Loucy (cell line): ENCODE results near the gene KCNJ6.

Experiments used
- H2AFZ ChIP-seq: fragments of 200-600 bp; sonication (generic); 2 replicates; pipeline ENCODE4 v1.6.0; 2016; ENCODE audit warnings: antibody characterized with exemption, mild to moderate bottlenecking, low read length, moderate library complexity
- H3F3A ChIP-seq: fragments of 200-600 bp; 2 replicates; pipeline ENCODE4 v1.6.0; 2016; ENCODE audit warnings: antibody characterized with exemption, low read depth, mild to moderate bottlenecking
- H3K27me3 ChIP-seq: fragments of 200-600 bp; sonication (generic); 2 replicates; pipeline ENCODE4 v1.6.1; 2014; ENCODE audit warnings: low read length, mild to moderate bottlenecking; ENCODE audit not compliant: insufficient read depth, poor library complexity, severe bottlenecking
- H3K36me3 ChIP-seq: fragments of 200-600 bp; sonication (generic); 2 replicates; pipeline ENCODE4 v1.6.1; 2016; ENCODE audit warnings: low read length; ENCODE audit not compliant: insufficient read depth
- H3K4me1 ChIP-seq: fragments of 200-600 bp; sonication (generic); 2 replicates; pipeline ENCODE4 v1.5.1; 2014; ENCODE audit warnings: low read length, mild to moderate bottlenecking; ENCODE audit not compliant: insufficient read depth, poor library complexity, severe bottlenecking
- H3K4me2 ChIP-seq: fragments of 200-600 bp; sonication (generic); 2 replicates; pipeline ENCODE4 v1.6.0; 2014; ENCODE audit warnings: antibody characterized with exemption, low read length, low read depth, mild to moderate bottlenecking; ENCODE audit not compliant: poor library complexity, severe bottlenecking
- H3K4me3 ChIP-seq: fragments of 200-600 bp; sonication (generic); 2 replicates; pipeline ENCODE4 v1.5.1; 2014; ENCODE audit warnings: low read length, mild to moderate bottlenecking, mixed read lengths; ENCODE audit not compliant: poor library complexity, severe bottlenecking
- H3K79me2 ChIP-seq: fragments of 200-600 bp; sonication (generic); 2 replicates; pipeline ENCODE4 v1.6.1; 2014; ENCODE audit warnings: low read length; ENCODE audit not compliant: insufficient read depth
- H3K9ac ChIP-seq: fragments of 200-600 bp; sonication (generic); 2 replicates; pipeline ENCODE4 v1.6.0; 2014; ENCODE audit warnings: mild to moderate bottlenecking, low read depth, low read length, moderate library complexity; ENCODE audit not compliant: poor library complexity, severe bottlenecking
- H3K9me2 ChIP-seq: fragments of 200-600 bp; sonication (generic); replicated peaks from 2 replicates; pipeline ENCODE4 v1.6.1; 2016; ENCODE audit warnings: low read depth, low read length, mixed read lengths
- H3K9me3 ChIP-seq: fragments of 200-600 bp; sonication (generic); 2 replicates; pipeline ENCODE4 v1.6.1; 2014; ENCODE audit warnings: mild to moderate bottlenecking, antibody characterized with exemption, low read length, low read depth; ENCODE audit not compliant: insufficient read depth
- H4K20me1 ChIP-seq: fragments of 200-600 bp; sonication (generic); 2 replicates; pipeline ENCODE4 v1.6.0; 2014; ENCODE audit warnings: antibody characterized with exemption, low read length, mild to moderate bottlenecking; ENCODE audit not compliant: insufficient read depth, poor library complexity, severe bottlenecking
- EZH2phosphoT487 ChIP-seq: fragments of 200-600 bp; IDR thresholded peaks from 2 replicates; pipeline ENCODE4 v1.6.1; 2018; ENCODE audit warnings: antibody characterized with exemption, mild to moderate bottlenecking, moderate library complexity, borderline replicate concordance
- TF ChIP-seq, protein P1 (sequence below): fragments of 200-600 bp; sonication (generic); conservative IDR thresholded peaks from 2 replicates; pipeline ENCODE4 v1.5.1; 2014; ENCODE audit warnings: mild to moderate bottlenecking, antibody characterized with exemption, low read length

Gene KCNJ6

DNA sequence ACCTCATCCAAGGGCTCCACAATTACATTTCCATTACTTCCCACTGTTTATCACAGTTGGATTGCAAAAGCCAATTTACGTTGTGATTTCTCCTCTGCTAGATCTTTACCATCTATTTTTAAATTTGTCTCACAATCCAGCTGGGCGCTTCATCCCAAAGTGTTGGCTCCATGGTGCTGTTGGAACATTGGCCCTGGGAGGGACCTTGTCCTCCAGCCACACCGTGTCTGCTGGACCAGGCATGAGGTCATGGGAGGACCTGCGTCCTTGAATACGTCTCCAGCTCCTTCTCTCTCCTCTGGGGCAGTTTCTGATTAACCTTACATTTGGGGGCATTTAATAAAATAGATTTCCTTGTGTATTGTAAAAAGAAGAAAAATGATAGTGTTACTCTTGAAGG lies 125.4 kb downstream of the KCNJ6 start:
- H3K4me2 ChIP-seq, result no peak overlapping the region
- TF ChIP-seq EZH2phosphoT487, result no peak
- TF ChIP-seq, protein P1, sequence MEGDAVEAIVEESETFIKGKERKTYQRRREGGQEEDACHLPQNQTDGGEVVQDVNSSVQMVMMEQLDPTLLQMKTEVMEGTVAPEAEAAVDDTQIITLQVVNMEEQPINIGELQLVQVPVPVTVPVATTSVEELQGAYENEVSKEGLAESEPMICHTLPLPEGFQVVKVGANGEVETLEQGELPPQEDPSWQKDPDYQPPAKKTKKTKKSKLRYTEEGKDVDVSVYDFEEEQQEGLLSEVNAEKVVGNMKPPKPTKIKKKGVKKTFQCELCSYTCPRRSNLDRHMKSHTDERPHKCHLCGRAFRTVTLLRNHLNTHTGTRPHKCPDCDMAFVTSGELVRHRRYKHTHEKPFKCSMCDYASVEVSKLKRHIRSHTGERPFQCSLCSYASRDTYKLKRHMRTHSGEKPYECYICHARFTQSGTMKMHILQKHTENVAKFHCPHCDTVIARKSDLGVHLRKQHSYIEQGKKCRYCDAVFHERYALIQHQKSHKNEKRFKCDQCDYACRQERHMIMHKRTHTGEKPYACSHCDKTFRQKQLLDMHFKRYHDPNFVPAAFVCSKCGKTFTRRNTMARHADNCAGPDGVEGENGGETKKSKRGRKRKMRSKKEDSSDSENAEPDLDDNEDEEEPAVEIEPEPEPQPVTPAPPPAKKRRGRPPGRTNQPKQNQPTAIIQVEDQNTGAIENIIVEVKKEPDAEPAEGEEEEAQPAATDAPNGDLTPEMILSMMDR, result no peak
- H3K9ac ChIP-seq, result no peak overlapping the region
- no peaks in the 10 kb centered on the region for H3F3A ChIP-seq
- no peaks in the 10 kb centered on the region for H4K20me1 ChIP-seq
- no peaks in the 10 kb centered on the region for H3K36me3 ChIP-seq
- no peaks in the 10 kb centered on the region for H3K4me1 ChIP-seq
- no peaks in the 10 kb centered on the region for H3K9me3 ChIP-seq
- no peak overlapping the region for H3K4me3 ChIP-seq
- no peaks in the 10 kb centered on the region for H3K79me2 ChIP-seq
- H3K9me2 ChIP-seq, result 0 out of 2 replicates have a peak, but pooled peaks cover 8% of the 10 kb centered on the region
- no peaks in the 10 kb centered on the region for H3K27me3 ChIP-seq
- H2AFZ ChIP-seq, result no peak overlapping the region

DNA sequence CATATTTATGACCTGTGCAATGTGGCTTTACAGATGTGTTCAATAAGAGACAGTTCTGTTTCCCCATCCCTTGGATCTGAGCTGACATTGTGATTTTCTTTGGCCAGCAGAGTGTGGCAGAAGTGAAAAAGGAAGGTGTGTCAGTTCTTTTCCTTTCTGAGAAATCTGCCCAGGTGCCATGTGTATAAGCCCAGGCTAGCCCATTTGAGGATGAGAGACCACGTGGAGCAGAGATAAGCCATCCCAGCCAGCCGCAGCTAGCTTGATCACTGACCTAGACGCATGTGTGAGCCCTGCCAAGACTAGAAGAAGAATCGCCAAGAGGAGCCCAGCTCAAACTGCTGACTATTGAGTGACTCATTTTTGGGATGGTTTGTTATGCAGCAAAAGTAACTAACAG lies 127.8 kb downstream of the KCNJ6 start:
- no peak overlapping the region for H3K4me3 ChIP-seq
- 0 out of 2 replicates have a peak, but pooled peaks cover 8% of the 10 kb centered on the region for H3K9me2 ChIP-seq
- no peak overlapping the region for H2AFZ ChIP-seq
- H3K27me3 ChIP-seq, result no peaks in the 10 kb centered on the region
- no peaks in the 10 kb centered on the region for H3K79me2 ChIP-seq
- TF ChIP-seq EZH2phosphoT487, result no peak
- TF ChIP-seq, protein P1, result no peak
- H3K9ac ChIP-seq, result no peak overlapping the region
- H3K4me2 ChIP-seq, result no peak overlapping the region
- H3K36me3 ChIP-seq, result no peaks in the 10 kb centered on the region
- no peaks in the 10 kb centered on the region for H3K4me1 ChIP-seq
- H3F3A ChIP-seq, result no peaks in the 10 kb centered on the region
- no peaks in the 10 kb centered on the region for H3K9me3 ChIP-seq
- H4K20me1 ChIP-seq, result no peaks in the 10 kb centered on the region

DNA sequence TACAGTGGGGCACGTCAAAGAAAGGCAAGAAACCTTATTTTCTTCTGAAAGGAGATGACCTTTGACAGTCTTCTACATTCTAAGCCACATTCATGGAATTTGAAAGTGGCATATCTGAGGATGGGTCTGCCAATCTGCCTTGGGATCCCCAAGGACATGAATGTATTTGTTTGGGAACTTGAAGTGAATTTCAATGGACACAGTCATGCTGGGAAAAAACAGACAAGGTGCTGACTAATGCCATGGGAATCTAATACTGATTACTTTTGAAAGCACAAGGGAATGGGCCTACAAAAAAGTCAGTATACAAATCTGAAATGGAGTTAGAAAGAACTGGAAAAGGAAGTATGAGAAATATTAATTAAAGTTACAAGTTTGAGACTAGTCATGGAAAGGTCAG lies 128.8 kb downstream of the KCNJ6 start:
- Histone ChIP-seq H3K9me2 (0 out of 2 replicates have a peak, but pooled peaks cover 8% of the 10 kb centered on the region), H4K20me1 (no peaks in the 10 kb centered on the region), H2AFZ (no peak overlapping the region), H3K4me1 (no peaks in the 10 kb centered on the region), H3K36me3 (no peaks in the 10 kb centered on the region), H3K27me3 (no peaks in the 10 kb centered on the region), H3F3A (no peaks in the 10 kb centered on the region), H3K79me2 (no peaks in the 10 kb centered on the region), H3K4me2 (no peak overlapping the region), H3K9me3 (no peaks in the 10 kb centered on the region), H3K4me3 (no peak overlapping the region), H3K9ac (no peak overlapping the region)
- TF ChIP-seq EZH2phosphoT487, result no peak
- TF ChIP-seq, protein P1, result no peak
